Kidney tubule cell (primary cell): ENCODE measurements around the gene SOX3.

Experiments used
- DNase-seq: peaks from one replicate; pipeline ENCODE4 v3.0.0-alpha.2; 2018; ENCODE audit warnings: low spot score

Gene SOX3

DNA sequence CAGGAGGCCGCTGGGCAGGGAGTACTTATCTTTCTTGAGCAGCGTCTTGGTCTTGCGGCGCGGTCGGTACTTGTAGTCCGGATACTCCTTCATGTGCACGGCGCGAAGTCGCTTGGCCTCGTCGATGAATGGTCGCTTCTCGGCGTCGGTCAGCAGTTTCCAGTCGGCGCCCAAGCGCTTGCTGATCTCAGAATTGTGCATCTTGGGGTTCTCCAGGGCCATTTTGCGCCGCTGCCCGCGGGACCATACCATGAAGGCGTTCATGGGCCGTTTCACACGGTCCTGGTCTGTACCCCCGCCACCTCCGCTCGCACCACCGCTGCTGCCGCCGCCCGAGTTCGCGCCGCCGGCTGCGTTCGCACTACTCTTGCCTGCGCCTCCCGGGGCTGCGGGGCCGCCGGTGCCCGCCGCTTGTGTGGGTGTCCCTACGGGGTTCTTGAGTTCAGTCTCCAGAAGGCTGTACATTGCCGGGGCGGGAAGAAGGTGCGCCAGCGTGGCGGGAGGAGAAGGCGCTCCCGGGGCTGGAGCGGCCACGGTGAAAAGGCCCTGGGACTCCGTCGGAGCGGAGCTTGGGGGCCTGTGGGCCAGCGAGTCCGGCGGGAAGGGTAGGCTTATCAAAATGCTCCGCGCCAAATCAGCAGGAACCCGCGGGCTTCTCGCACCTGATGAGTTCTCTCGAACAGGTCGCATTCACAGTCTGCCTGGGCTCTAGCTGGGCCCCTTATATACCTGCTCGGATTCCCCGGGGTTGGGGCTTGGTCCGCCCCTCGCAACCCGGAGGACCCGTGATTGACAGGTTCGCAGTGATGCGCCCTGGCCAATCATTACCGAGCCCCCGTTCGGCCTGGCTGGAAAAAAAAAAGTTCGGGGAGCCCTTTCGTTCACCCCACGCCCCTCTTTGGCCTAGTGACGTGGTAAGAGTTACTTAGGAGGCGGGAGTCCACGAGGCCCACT, at the start of gene SOX3:
Gene SOX3, minus strand, starts transcription at position 699 of the 954 bp plus-strand sequence. Its CDS starts 9 bp downstream, at position 690.
- DNase-seq = no peak

DNA sequence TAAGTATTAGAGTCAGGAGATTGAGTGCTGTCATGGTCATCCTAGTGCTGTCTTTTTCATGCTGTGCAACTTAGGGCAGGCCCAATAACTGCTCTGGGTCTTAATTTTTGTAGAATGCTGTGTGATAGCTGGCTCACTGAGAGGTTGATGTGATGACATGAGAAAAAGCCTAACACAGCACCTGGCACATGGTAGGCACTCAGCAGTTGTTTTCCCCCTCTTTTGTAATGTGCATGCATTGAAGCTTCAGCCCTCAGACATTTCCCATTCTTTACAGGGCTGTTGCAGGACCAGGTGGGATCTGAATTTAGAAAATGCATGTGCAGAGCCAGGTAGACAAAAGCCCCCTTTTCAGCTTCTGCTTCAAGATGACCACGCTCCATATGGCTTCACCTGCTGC, 44.1 kb upstream of the SOX3 start:
- DNase-seq = no peak

DNA sequence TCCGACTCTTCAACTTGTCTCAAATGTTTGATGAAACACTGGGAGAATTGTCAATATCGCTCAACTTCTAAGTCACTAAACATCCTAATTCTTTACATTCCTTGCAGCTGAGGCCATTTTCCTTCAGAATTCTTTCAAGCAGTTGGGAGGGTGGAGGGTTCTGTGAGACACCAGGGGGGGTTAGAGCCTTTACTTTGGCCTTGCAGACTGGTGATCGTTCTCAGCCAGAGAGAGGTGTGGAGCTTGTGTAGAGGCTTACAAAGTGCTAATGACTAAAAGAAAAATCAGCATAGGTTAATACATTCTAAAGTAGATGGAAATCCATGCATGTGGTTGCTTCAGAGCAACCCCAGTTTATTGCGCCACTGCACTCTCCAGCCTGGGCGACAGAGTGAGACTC, 21.3 kb upstream of the SOX3 start:
- DNase-seq = peak; percentile 39

DNA sequence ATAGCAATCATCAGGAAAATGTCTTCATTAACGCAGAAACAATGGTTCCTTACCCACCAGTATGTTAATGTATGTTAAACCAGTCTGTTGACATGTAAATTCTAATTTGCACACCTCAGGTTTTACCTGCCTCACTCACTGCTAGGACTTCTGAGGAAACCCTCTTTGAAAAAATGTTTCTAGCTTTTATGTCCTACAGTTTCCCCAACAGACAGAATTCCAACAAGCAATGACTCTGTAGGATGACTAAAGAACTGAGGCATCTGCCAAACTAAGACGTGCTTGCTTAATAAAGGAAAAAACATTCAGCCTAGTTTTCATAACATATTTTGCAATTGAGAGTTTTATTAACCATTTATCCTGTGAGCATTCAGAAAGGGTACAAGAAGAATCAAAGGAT, 20.6 kb upstream of the SOX3 start:
- DNase-seq = peak; percentile 47

DNA sequence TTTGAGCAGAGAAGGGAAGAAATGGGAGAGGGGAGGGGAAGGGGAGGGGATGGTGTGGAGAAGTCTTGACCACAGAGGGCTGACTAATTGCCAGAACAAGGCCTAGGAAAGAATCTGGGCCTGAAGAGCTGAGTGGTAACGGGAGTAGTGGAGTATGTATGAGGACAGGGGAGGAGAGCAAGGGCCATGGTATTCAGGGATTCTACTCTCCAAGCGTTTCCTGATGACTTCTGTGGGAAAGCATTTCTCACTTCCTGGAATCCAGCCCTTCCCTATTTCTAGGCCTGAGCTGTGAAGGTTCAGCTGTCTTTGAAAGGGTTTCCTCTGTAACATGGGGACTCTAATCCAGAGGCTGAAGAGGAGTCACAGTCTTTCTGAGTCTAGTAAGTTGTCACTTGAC, 19.7 kb upstream of the SOX3 start:
- peak; percentile 73 for DNase-seq

DNA sequence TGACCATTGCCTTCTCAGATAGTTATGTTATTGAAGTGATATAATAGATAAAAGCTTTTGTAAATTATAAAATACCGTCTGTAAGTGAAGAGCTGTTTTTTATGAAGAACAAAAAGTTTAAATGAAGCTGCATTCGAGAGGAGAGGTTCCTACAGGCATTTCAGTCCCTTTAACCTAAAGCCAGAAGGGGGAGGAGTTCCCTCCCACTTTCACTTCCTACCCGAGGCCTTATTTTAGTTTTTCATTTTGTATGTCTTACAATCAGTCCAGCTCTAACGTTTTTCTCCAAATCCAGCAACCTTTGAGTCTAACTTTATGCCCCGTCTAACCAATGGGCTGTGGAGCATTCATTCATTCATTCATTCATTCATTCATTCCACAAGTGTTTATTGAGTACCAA, 16.5 kb upstream of the SOX3 start:
- no peak for DNase-seq

DNA sequence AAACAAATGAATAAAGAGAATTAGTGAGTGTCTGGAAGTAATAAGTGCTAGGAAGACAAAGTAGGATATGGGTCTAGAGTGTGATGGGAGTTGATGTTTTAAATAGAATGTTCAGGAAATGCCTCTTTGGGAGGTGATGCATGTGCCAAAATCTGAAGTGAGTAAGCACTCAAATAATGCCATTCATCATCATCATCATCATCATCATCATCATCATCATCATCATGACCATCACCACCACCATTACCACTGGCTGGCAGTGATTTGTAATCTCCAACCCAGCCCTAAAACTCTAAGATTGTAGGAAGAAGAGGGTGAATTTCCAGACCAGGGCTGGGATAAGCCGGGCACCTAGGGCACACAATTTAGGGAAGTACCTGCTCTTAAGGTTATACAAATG, 9.7 kb upstream of the SOX3 start:
- DNase-seq = no peak

DNA sequence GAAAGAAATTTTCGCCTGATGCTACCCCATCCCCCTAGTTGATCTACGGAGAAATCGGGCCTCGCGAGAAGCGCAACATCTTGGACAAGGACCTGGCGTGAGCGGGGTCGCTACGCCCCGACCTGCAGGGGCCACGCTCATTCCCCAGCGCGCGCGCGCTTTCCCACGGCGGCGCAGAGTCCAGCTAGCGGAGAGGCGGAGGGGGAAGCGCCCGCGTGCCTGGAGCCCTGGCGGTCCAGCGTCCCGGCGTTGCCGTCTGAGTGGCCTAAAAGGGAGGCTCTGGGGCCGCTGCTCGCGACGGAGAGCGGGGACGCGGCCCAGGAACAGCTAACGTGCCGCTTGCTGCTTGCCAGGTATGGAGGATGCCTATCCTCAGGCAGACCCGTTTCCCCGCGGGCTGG, 6.0 kb upstream of the SOX3 start:
- DNase-seq = no peak

DNA sequence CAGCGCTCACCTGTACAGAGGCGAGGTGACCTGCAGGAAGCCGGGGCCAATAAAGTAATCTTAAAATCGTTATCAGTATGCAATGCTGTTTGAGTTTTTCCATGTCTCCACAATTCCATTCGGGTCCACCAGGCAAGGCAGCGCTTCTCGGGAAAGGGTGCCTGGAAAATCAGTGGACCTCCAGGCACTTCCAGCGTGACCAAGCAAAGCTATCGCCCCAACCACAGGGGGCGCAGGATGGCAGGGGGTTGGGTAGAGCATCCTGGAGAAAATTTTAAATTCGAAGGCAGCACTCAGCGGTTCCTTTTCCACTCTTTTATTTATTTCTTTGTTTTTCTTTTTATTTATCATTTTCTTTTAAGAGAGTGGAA, 5.4 kb upstream of the SOX3 start:
- DNase-seq = no peak

DNA sequence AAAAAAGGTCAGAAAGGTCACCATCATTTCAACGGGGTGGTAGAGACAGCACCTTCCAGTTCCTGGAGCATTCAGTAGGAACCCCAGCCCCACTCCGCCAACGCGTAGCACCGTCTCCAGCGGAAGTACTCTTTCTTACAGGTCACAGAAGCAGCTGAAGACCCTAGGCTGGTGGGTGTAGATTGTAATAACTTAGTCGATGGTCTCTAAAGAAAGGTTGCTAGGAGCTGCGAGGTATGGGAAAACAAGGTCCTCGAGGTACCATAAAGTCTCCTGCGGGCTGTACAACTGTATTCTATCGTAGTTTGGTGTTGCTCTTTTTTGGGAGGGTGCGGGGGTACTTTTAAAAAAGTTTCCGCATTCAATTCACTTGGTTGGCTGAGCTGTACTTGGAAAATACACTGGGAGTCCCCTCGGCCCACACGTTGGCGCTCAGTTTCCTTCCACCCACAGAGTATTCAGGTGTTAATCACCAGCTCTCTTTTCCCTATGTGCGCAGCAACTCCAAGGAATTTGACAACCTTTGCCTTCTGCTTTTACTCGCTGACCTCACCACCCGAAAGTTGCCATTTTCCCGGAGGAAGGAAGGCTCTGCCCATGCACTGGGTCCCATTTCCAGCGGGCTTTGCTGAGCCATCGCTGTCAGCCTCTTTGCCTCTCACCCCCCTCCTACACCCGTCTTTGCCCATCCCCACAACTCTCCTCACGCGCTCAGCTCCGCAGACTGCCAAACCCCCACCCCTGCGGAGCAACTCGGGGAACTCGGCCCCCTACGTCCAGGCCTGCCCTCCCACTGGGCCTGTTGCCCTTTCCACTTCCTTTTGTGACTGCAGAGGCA, 4.8 kb upstream of the SOX3 start:
- peak; percentile 11 for DNase-seq

DNA sequence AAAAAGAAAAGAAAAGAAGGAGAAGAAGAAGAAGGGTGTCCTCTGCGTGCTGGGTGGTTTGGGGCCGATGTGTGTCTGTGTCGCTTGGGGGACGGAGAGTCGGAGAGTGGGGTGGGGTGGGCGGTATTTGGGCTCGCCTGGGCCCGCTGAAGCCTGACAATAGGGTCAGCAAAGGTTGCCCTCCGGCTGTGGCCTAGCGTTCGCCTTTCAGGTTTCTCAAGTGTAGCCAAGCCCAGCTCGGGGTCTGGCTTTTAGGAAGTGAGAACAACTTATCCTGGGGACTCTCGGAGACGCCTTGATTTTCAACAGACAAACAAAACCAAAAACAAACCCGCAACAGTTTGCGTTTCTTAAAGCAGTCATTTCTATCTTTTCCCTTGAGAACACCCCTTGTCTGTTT, 4.1 kb upstream of the SOX3 start:
- no peak for DNase-seq

DNA sequence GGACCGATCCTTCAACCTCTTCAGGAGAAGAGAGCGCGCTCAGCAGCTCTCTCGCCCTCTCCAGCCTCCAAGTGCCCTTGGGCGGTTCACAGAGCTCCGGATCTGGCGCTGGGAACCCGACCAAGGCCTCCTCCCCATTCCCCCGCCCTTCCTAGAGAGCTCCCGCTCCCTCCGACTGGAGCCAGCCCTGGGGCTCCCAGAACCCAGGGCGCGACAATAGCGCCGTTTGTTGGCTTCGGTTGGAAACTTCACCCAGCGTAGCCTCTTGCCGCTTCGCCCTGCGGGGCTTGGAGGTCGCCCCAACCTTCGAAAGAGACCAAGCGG, 3.1 kb upstream of the SOX3 start:
- no peak for DNase-seq

DNA sequence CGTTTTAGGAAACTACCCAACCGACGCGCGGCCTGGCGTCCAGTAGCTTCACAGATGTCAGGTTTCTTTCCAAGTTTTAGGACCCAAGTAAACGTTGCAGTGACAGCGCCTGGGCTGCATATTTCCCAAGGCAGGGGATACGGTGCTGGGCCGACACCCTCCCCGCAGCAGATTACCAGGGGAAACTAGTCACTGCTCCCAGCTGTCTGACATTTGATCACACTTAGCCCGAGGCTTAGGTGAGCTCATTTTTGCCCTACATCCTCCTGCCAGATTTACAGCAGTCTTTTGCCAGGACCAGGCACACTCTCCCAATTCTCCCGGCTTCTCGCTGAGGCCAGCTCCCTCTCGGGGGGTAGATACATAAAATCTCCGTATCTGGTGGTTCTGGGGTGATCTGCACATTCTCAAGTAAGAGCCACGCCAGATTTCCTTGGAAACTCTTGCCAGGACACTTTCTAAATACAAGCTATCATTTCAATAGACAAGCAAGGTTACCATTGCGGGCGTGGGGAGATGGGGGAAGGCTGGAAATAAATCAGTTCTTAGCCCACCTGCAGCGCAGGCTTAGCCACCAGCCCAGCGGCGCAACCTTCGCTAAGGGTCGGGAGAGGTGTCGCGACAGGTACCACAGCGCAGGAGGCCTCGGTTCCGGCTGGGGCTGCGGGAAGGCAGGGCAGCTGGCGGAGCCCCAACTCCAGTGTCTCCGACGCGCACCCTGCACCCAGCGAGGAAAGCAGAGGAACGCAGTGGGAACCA, 2.5 kb upstream of the SOX3 start:
- no peak for DNase-seq

DNA sequence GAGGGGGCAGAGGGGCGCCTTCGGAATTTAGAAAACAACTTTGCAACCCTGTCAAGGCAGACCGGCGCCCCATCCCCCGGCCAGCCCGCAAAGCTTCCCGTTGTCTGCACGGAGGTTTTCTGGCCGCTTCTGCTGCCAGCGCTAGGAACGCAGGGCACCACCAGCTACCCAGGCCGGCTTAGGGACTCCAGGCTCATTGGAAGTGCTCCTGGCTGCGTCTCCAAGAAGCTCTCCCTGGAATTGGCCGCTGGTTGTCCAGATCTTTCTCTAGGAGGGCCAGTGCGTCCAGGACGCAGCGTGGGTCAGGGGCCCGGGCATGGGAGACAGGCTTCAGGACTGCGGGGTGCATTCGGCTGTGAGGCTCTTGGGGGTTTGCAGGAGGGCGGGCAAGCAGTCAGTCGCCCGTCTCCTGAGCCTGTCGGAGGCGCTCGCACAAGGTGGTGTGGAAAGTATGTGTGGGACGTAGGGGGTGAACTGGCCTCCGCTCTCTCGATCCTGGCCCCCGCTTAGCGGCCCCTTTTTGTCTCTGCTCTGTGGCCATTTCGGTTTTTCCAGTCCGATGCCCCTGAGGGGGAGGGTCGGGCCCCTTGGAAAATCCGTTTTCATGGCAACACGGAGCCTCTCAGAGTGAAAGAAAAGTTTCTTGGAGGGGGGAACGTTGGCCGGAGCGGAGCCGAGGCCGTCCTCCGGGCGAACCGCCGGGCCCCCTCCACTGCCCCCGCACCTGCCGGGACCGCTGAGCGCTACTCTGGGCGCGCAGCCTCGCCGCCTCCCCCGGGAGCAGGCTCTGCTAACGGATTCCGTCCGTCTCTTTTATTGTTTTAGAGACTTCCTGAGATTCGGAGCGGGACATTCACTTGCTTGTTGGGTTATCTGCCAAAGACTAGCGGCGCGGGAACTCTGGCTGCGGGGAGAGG, 810 bp upstream of the SOX3 start:
- no peak for DNase-seq

DNA sequence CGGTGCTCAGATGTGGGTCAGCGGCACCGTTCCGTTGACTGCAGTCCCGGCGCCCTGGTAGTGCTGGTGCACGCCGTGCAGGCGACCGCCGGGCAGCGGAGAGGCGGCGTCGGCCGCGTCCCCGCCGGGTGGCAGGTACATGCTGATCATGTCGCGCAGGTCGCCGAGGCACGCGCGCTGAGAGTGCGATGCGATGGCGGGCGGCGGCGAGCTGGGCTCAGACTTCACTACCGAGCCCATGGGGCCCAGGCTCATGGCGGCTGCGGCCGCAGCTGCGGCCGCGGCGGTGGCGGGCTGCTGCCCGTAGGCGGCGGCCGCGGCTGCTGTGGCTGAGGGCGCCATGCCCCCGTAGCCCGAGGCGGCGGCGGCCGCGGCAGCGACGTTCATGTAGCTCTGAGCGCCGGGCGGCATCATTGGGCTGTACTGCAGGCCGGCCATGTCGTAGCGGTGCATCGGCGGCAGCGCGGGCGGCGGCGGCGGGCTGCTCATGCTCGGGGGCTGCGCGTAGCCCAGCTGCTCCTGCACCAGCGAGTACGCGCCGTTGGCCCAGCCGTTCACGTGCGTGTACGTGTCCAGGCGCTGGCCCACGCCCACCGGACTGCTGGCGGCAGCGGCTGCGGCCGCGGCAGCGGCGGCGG, 1.0 kb downstream of the SOX3 start:
- DNase-seq = peak; percentile 12

DNA sequence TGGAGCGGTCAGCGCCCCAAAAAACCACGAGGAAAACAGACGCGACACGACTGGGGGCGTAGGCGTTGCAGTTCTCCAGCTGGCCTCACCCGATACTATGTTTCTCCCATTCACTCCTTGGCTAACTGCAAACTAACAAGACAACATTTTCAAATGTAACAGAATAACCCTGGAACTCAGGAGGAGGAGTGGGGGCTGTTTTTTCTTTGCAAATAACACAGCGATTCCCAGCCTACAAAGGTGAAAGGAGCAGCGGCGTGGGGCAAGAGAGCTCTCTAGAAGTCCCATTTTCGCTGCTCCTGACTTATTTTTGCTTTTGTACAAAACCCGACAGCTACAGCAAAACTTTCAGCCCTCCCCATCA, 1.6 kb downstream of the SOX3 start:
- no peak for DNase-seq

DNA sequence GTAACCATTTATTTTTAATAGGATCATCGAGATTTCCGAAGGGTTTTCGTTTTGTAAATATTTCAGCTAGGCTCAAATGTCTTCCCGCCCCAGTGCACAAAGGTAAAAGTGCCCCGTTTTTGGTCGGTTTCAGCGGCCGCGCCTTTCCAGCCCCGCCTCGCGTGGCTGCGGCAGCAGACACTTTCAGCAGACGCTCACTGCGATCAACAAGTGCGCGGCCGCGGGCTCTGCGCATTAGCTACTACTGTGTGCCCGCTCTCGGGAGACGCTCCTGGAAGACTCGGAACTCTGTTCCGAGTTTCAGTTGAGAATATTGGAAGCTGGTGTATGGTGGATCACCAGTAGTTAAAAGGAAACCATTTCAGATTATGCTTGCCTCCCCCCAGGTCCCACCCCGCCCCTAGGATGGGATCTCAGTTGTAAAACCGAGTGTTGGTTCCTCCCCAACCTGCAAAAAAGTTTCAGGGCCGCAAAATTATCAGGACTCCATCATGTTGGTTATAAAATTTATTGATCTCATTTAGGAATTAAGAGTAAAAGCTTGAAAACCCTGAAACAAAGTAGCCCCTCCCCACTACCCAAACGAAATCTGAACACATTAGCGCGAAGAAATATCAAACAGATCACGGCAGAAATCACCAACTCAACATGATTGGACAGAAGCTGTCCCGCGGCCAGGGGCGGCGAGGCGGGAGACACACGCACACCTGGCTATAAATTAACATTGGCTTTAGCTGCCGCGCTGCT, 2.2 kb downstream of the SOX3 start:
- no peak for DNase-seq

DNA sequence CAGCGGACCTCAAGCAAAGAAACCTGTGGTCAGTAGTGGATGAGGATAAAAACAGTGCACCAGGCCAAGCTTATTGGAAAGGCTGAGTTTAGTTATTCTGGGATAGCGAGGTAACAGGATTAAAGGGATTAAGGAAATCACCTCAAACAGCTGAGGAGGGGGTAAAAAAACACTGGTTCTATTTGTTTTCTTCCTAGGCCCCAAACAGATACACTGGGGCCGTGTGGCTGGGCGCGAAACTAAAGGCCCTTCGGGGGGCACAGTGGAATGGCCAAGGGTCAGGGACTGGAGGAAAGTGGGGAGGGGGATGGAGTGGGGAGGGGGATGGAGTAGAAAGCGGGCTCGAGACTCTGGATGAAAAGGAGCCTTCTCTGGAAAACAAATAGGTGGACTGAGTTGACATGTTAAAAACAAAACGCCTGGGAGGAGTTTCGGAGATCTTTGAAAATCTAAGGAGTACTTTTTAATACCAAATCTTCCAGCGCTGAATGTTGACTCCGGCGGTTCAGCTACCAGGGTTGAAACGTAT, 2.9 kb downstream of the SOX3 start:
- no peak for DNase-seq

DNA sequence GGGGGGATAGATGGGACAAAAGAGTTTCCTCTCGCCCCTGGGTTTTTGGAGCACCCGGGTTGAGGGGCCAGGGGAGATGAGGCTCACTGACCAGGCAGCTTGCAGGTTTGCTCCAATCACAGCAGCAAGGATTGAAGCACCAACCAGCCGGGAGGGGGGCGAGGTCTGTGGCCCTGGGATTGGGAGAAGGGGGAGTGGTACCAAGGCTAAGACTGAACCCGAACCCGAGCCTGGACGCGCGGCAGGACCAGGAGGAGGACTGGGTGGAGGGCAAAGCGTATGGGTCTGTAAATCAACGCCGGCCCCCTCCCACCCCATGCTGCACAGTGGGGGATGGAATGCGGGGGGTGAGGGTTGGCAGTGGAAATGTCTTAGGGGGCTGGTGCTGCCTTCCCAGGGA, 3.5 kb downstream of the SOX3 start:
- DNase-seq = no peak

DNA sequence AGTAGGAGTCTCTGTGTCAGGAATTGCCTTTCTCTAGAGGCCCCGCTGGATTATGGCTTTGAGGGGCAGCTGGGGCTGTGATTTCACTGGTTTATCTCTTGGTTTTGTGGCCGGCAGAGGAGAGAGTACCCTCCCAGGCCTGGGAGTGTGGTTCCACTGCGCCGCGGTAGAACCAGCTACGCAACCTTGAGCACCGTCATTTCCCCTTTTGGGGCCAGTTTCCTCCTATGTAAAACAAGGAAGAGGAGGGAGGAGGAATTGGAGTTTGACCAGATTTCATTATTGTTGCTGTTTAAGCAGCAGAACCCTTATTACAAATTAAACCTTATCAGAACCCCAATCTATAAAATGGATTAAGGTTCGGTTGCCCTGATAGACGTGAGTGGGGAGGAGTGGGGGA, 4.4 kb downstream of the SOX3 start:
- DNase-seq = no peak
